Hepatocyte (in vitro differentiated cells): ENCODE results near the gene ARL15.

ENCODE experiments used
- EZH2phosphoT487 ChIP-seq: fragments of 200-600 bp; sonication (generic); IDR thresholded peaks from one replicate; pipeline ENCODE4 v1.6.1; 2018; ENCODE audit warnings: antibody characterized with exemption, mild to moderate bottlenecking, low read depth, moderate library complexity; ENCODE audit not compliant: unreplicated experiment, severe bottlenecking
- TF ChIP-seq, protein P1 (sequence below): fragments of 200-600 bp; sonication (generic); IDR thresholded peaks from 2 replicates; pipeline ENCODE4 v1.5.1; 2016; ENCODE audit warnings: antibody characterized with exemption, mild to moderate bottlenecking; ENCODE audit not compliant: poor library complexity

DNA sequence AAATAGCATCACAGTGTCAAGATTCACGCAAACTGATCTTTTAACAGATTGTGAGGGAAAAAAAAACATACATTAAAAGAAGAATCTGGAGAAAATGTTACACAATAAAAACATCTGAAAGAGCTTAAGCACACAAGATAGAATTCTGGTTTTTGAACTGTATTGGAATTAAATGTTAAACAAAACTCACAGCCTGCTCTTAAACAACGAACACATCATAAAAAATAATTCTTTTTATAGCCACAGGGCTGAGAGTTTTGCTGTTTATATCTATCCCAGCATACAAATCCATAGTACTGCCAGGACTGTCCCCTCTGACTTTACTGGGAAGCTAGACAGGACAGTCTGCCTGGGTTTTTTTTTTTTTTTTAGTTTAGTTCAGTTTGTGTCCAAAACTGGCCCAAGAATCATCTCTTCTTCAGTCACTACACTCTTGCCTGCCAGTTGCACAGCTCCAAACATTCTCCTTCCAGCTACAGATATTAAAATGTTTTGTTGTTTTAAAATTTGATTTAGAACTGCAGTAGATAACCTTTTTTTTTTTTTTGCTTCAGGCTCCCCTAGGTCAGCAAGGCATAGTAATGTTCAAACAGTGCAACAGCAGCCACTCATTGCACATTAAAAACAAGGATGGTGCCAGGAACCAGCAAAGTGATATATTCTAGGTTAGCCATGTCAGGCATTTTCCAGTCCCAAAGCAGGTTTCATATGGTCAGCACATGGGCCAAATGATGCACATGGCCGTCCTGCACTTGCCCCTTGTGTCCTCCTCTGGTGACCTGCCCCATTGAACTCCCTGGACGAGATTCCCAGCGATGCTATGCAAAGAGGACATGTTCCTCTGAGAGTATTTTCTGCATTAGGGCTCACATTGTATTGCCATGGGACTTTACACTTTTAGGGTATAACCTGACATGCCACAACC, 173.6 kb downstream of the ARL15 start:
- TF ChIP-seq, protein P1, sequence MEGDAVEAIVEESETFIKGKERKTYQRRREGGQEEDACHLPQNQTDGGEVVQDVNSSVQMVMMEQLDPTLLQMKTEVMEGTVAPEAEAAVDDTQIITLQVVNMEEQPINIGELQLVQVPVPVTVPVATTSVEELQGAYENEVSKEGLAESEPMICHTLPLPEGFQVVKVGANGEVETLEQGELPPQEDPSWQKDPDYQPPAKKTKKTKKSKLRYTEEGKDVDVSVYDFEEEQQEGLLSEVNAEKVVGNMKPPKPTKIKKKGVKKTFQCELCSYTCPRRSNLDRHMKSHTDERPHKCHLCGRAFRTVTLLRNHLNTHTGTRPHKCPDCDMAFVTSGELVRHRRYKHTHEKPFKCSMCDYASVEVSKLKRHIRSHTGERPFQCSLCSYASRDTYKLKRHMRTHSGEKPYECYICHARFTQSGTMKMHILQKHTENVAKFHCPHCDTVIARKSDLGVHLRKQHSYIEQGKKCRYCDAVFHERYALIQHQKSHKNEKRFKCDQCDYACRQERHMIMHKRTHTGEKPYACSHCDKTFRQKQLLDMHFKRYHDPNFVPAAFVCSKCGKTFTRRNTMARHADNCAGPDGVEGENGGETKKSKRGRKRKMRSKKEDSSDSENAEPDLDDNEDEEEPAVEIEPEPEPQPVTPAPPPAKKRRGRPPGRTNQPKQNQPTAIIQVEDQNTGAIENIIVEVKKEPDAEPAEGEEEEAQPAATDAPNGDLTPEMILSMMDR = no peak
- TF ChIP-seq EZH2phosphoT487 = no peak
